GM23338 (cell line): ENCODE results near the gene MEGF6.

Experiments
- EZH2 ChIP-seq: fragments of 200-600 bp; sonication (generic); IDR thresholded peaks from one replicate; pipeline ENCODE4 v1.8.0; 2017; ENCODE audit warnings: antibody characterized with exemption, mild to moderate bottlenecking, low read depth; ENCODE audit not compliant: unreplicated experiment
- EZH2phosphoT487 ChIP-seq: fragments of 200-600 bp; sonication (generic); IDR thresholded peaks from one replicate; pipeline ENCODE4 v1.8.1; 2018; ENCODE audit warnings: antibody characterized with exemption; ENCODE audit not compliant: unreplicated experiment
- POLR2AphosphoS5 ChIP-seq: IDR thresholded peaks from 2 replicates; pipeline ENCODE4 v1.6.1; 2016; ENCODE audit warnings: antibody characterized with exemption, low read depth
- TF ChIP-seq, protein P1 (sequence below), 2 experiments: fragments of 200-600 bp in 1 of 2; sonication (generic) in 1 of 2; conservative IDR thresholded peaks; 2 replicates each; pipeline versions ENCODE4 v1.5.1 to v1.6.1; 2016 to 2017; ENCODE audit warnings: antibody characterized with exemption in 2 of 2, low read depth in 2 of 2, mild to moderate bottlenecking in 2 of 2, moderate library complexity in 1 of 2
- TF ChIP-seq, protein P2 (sequence below): IDR thresholded peaks from one replicate; pipeline ENCODE4 v1.6.1; 2018; ENCODE audit warnings: antibody characterized with exemption; ENCODE audit not compliant: unreplicated experiment

DNA sequence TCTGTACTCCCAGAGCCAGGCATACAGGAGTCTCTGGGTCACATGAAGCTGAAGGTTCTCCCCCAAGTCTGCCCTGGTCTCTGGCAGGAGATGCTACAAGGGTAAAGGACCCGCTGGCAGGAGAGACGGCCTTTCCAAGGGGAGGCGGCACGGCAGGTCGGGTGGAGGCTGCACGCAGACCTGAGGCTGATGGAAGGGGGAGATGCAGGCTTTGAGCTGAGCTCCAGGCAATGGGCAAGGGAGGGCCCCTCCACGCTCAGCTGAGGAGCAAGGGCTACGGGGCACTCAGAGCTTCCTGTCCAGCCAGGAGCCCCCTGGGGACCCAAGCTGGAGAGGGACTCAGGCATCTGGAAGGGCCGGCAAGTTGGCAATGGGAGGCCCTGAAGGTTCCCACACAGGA, 50.3 kb downstream of the MEGF6 start:
- TF ChIP-seq, protein P1, sequence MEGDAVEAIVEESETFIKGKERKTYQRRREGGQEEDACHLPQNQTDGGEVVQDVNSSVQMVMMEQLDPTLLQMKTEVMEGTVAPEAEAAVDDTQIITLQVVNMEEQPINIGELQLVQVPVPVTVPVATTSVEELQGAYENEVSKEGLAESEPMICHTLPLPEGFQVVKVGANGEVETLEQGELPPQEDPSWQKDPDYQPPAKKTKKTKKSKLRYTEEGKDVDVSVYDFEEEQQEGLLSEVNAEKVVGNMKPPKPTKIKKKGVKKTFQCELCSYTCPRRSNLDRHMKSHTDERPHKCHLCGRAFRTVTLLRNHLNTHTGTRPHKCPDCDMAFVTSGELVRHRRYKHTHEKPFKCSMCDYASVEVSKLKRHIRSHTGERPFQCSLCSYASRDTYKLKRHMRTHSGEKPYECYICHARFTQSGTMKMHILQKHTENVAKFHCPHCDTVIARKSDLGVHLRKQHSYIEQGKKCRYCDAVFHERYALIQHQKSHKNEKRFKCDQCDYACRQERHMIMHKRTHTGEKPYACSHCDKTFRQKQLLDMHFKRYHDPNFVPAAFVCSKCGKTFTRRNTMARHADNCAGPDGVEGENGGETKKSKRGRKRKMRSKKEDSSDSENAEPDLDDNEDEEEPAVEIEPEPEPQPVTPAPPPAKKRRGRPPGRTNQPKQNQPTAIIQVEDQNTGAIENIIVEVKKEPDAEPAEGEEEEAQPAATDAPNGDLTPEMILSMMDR (conservative IDR thresholded peaks at IDR 0.05; ENCODE audit: low read depth in 2 of 2) = no peak
- TF ChIP-seq POLR2AphosphoS5 (no peak), EZH2phosphoT487 (no peak), EZH2 (no peak)
- TF ChIP-seq, protein P2, sequence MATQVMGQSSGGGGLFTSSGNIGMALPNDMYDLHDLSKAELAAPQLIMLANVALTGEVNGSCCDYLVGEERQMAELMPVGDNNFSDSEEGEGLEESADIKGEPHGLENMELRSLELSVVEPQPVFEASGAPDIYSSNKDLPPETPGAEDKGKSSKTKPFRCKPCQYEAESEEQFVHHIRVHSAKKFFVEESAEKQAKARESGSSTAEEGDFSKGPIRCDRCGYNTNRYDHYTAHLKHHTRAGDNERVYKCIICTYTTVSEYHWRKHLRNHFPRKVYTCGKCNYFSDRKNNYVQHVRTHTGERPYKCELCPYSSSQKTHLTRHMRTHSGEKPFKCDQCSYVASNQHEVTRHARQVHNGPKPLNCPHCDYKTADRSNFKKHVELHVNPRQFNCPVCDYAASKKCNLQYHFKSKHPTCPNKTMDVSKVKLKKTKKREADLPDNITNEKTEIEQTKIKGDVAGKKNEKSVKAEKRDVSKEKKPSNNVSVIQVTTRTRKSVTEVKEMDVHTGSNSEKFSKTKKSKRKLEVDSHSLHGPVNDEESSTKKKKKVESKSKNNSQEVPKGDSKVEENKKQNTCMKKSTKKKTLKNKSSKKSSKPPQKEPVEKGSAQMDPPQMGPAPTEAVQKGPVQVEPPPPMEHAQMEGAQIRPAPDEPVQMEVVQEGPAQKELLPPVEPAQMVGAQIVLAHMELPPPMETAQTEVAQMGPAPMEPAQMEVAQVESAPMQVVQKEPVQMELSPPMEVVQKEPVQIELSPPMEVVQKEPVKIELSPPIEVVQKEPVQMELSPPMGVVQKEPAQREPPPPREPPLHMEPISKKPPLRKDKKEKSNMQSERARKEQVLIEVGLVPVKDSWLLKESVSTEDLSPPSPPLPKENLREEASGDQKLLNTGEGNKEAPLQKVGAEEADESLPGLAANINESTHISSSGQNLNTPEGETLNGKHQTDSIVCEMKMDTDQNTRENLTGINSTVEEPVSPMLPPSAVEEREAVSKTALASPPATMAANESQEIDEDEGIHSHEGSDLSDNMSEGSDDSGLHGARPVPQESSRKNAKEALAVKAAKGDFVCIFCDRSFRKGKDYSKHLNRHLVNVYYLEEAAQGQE = no peak
